Activated CD4-positive, alpha-beta T cell treated with anti-CD3 and anti-CD28 coated beads, Interleukin-2, amount 50 U/mL, for 48 hours (primary cell): Measurements from ENCODE around the gene NCF4.

ENCODE experiments used
- DNase-seq, 2 experiments: peaks; one replicate each; pipeline ENCODE4 v3.0.0-alpha.2; 2020

The NCF4 gene

GRCh38 chr22:36899498-36899897 is 38.7 kb downstream of the NCF4 start:
- no peak for DNase-seq

DNA sequence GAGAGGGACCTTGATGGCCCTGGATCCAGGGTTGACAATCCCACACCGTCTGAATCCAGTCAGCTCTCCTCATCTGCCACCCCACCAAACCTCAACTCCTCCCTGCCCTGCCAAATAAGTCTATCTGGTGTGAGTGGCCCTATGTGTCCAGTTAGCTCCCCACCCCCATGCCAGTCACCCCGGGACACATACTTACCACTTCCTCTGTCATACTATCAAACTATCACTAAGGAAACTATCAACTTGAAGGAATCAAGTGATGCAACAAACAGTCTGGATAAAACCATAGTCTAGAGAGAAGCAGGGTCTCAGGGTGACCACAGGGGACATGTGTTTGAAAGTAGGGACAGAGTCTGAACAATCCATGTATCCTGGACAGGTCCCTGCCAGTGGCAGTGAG is 39.4 kb downstream of the NCF4 start:
- no peak for DNase-seq

GRCh38 chr22:36900880-36901279 is 40.1 kb downstream of the NCF4 start:
- no peak for DNase-seq

GRCh38 chr22:36901411-36902142 is 40.8 kb downstream of the NCF4 start:
- peak in 1 of 2 experiments; percentile 10 for DNase-seq

GRCh38 chr22:36902143-36902926 is 41.5 kb downstream of the NCF4 start:
- no peak for DNase-seq

GRCh38 chr22:36904260-36904880 is 43.6 kb downstream of the NCF4 start:
- no peak for DNase-seq

GRCh38 chr22:36907253-36908195 is 46.7 kb downstream of the NCF4 start:
- DNase-seq = no peak

- no peak for DNase-seq
Observed at GRCh38 chr22:36910461-36910860, 49.7 kb downstream of the NCF4 start.

DNA sequence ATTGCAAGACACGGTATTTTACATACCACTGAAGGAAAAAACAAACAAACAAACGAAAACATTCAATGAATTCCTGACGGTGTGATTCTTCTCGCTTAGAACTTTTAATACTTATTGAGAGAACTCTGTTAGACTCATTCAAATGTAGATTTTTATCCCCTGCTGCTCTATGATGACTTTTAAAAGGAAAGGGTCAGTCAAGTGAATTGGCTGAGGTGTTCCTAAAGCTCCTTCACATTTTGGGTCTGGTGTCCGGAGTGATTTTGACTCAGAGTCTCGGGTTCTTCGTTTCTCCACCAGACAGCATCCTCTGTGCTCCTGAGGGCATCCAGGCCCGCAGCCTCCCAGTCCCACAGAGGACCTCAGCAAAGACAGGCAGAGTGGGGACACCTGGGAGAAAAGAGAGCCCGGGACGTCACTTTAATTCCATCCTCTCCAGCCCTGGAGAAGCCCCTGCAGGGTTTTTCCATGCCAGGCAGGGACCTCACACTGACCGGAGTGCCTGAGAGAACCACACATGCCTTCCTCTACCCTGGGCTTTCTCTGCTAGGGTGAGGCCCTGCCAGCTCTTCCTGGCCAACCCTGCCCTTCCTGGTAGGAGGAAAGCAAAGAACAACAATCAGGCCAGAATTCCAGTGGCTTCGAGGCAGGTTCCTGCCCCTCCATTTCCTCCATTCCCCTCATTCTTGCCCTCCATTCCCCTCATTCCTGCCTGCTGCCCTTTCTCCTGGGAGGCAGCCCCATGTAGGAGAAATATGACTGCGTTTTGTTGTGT is 51.3 kb downstream of the NCF4 start:
- DNase-seq = no peak

GRCh38 chr22:36912694-36913426 is 52.1 kb downstream of the NCF4 start:
- DNase-seq = no peak

DNA sequence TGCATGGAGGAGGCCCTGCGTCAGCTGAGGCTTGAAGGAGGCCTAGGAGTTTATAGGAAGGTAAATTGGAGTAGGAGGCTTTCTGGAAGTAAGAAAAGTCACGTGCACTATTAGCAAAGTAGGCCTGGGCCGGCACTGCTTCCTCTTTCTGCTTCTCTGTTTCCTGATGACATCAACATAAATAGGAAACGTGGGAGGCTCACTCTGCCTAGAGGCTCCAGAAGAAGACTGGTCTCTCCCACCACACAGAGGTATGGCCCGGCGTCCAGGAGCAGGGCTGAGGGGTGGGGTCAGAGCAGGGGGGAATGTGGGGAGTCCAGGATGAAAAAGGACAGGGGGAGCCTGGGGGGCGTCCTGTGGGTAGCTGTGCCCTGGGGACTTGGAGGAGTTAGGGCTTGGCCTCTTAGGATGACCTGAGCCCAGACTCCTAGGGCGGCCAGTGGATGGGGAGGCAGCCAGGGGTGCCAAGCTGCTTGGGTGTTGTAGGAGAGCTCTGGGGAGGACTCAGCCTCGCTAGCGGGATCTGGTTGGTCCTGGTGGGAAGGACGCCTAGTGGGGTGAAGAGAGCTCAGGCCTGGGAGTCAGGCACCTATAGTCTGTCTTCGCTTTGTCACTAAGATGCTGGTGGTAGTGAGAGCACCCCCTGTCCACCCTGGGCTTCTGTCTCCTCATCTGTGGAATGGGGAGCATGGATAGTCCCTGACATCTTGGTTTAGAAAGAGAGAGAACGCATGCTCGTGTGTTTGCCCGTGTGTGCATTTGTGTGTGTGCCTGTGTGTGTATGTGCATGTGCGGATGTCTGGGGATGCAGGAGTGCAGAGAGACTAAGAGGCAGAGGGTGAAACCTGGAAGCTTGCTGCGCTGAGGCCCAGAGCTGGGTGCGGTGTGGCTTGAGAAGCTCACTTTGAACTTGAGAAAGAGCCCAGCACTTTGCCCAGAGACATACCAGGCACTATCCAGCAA is 52.9 kb downstream of the NCF4 start, which contains the start of gene CSF2RB:
Gene CSF2RB, plus strand, starts transcription at position 202 of the 963 bp plus-strand sequence. CDS start 8,580 bp downstream, outside the sequence.
- DNase-seq = no peak

DNA sequence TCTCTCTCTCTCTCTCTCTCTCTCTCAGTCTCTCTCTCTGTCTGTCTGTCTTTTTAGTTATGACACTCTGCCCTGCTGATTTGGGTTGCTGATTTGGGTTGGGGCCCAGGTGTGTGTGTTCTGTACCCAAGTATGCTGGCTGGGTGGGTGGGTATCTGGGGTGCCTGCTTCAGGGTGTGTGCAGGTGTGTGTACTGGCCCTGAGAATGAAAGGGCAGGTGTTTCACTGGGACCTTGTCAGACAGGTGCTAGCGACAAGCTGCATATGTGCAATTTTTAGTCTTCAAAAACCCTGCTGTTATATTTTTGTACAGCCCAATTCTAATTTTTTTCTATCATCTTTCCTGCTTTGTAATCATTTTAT is 53.6 kb downstream of the NCF4 start:
- DNase-seq = no peak

DNA sequence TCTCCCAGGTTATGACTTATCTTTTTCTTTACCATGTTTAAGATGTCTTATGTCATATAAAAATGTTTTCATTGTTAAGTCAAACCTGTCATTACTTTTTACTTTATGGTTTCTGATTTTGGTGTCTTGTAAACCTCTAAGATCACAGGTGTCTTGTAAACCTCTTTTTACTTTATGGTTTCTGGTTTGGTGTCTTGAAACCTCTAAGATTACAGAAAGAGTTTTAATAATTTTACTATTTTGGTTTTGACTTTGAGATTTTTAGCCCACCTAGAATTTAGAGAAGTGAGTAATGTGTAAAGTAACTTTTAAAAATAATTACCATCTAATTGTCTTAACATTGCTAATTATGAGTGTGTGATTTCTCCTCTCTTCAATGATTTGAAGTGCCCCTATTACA is 55.2 kb downstream of the NCF4 start:
- DNase-seq = no peak

GRCh38 chr22:36918586-36919284 is 57.9 kb downstream of the NCF4 start:
- DNase-seq = no peak

- DNase-seq = no peak
Observed at GRCh38 chr22:36921309-36922104, 60.7 kb downstream of the NCF4 start.

DNA sequence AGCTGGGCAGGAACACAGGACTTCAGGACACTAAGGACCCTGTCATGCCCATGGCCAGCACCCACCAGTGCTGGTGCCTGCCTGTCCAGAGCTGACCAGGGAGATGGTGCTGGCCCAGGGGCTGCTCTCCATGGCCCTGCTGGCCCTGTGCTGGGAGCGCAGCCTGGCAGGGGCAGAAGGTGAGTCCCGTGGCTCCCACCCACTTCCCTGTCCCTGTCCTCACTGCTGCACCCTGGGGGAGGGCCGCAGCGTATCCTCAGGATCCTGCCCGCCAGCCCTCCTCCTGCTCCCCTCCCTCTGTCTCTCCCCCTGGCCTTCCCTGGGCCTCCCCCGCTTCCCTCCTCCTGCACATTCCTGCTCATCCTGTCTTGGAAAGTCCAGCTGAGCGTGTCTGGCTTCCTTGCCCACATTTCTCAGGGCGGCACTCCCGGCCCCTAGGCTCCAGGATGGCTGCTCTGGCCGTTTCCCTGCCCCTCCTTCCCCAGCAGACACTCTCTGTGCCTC is 61.4 kb downstream of the NCF4 start:
- no peak for DNase-seq

DNA sequence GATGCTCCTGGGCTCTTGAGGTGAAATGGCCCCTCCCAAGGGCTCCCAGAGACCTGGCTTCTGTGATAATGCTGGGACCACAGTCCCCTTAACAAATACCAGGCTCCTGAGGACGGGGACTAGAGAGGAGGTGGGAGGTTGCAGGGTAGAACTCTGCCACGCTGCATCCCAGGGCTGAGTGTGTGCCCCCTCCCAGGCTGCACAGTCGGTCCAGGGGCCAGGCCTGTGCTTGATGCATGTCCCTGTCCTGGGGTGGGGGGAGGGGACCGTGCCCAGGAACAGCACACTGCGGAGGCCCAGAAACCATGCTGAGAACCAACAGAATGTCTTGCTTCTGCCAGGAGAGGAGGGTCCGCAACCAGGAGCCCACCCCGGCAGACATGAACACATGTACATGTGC is 61.9 kb downstream of the NCF4 start:
- no peak for DNase-seq

DNA sequence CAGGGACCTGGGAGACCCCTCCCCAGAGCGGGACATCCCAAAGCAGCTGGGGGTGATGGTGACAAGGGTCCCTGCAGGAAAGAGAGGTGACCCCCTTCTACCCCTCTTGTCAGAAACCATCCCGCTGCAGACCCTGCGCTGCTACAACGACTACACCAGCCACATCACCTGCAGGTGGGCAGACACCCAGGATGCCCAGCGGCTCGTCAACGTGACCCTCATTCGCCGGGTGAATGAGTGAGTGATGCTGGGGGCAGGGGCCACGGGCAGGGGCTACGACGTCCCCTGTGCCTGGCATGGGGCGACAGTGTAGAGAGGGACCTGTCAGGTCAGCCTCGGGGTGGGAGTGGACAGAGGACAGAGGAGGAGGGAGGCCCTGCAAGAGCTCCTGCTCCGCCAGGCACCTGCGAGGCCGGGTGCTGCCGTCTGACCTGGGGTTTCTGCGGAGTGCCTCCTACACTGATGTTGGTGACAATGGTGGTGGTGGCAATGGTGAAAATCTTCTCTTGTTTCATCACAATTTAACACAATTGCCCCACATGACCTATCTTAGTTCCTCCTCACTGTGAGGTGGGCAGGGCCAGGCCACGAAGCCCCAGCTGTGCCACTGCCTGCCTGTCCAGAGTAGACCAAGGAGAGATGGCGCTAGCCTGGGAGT is 62.5 kb downstream of the NCF4 start:
- DNase-seq = no peak
